WERI-Rb-1 (cell line): ENCODE measurements around the gene ZC3H14.

Source experiments
- DNase-seq: peaks from one replicate; pipeline ENCODE4 v3.0.0-alpha.2; 2020
- H3K27ac ChIP-seq: fragments of 250-450 bp; sonication (Bioruptor Pico); 2 replicates; pipeline ENCODE4 v1.5.1; 2020; ENCODE audit warnings: mild to moderate bottlenecking, moderate library complexity
- H3K27me3 ChIP-seq: fragments of 250-450 bp; sonication (Bioruptor Pico); 2 replicates; pipeline ENCODE4 v1.5.1; 2021; ENCODE audit warnings: mild to moderate bottlenecking, low read depth, moderate library complexity; ENCODE audit not compliant: insufficient read depth, severe bottlenecking
- H3K36me3 ChIP-seq: fragments of 250-450 bp; sonication (Bioruptor Pico); 2 replicates; pipeline ENCODE4 v1.5.1; 2020; ENCODE audit warnings: mild to moderate bottlenecking, moderate library complexity
- H3K4me3 ChIP-seq: 2 replicates; pipeline ENCODE4 v1.5.1; 2011; ENCODE audit warnings: low read depth, mild to moderate bottlenecking, control low read depth, low read length
- H3K9me3 ChIP-seq: fragments of 250-450 bp; sonication (Bioruptor Pico); 2 replicates; pipeline ENCODE4 v1.5.1; 2021; ENCODE audit warnings: mild to moderate bottlenecking, moderate library complexity; ENCODE audit not compliant: severe bottlenecking
- CTCF ChIP-seq: IDR thresholded peaks from 2 replicates; pipeline ENCODE4 v1.5.1; 2011; ENCODE audit warnings: low read depth, mild to moderate bottlenecking, control low read depth, inconsistent platforms, low read length

ZC3H14 gene

GRCh38 chr14:88613552-88614010, 50.7 kb downstream of the ZC3H14 start:
- no peak for DNase-seq
- Histone ChIP-seq H3K27me3 (no peaks in the 10 kb centered on the region), H3K27ac (no peak overlapping the region), H3K4me3 (no peak overlapping the region), H3K36me3 (peaks cover 91% of the 10 kb centered on the region), H3K9me3 (no peaks in the 10 kb centered on the region)
- TF ChIP-seq CTCF: no peak

- Histone ChIP-seq H3K27me3 (no peaks in the 10 kb centered on the region), H3K27ac (no peak overlapping the region), H3K9me3 (no peaks in the 10 kb centered on the region), H3K36me3 (peaks cover 91% of the 10 kb centered on the region), H3K4me3 (no peak overlapping the region)
- no peak for DNase-seq
- TF ChIP-seq CTCF: no peak
Measured at GRCh38 chr14:88614218-88614907, 51.5 kb downstream of the ZC3H14 start.

GRCh38 chr14:88616697-88617096, 53.9 kb downstream of the ZC3H14 start:
- Histone ChIP-seq H3K27me3 (no peaks in the 10 kb centered on the region), H3K4me3 (no peak overlapping the region), H3K36me3 (peaks cover 87% of the 10 kb centered on the region), H3K27ac (no peak overlapping the region), H3K9me3 (no peaks in the 10 kb centered on the region)
- TF ChIP-seq CTCF: no peak
- no peak for DNase-seq

- no peaks in the 10 kb centered on the region for H3K27me3 ChIP-seq
- no peak for DNase-seq
- H3K27ac ChIP-seq: no peak overlapping the region
- no peaks in the 10 kb centered on the region for H3K9me3 ChIP-seq
- no peak for TF ChIP-seq CTCF
- no peak overlapping the region for H3K4me3 ChIP-seq
- peaks cover 79% of the 10 kb centered on the region for H3K36me3 ChIP-seq
Measured at GRCh38 chr14:88617479-88617878, 54.6 kb downstream of the ZC3H14 start.

- TF ChIP-seq CTCF: no peak
- DNase-seq: no peak
- H3K9me3 ChIP-seq: no peaks in the 10 kb centered on the region
- no peak overlapping the region for H3K27ac ChIP-seq
- H3K36me3 ChIP-seq: peaks cover 74% of the 10 kb centered on the region
- H3K4me3 ChIP-seq: no peak overlapping the region
- no peaks in the 10 kb centered on the region for H3K27me3 ChIP-seq
Measured at GRCh38 chr14:88618476-88618875, 55.6 kb downstream of the ZC3H14 start.

- Histone ChIP-seq H3K4me3 (no peak overlapping the region), H3K27ac (no peak overlapping the region), H3K9me3 (no peaks in the 10 kb centered on the region), H3K36me3 (peaks cover 64% of the 10 kb centered on the region), H3K27me3 (no peaks in the 10 kb centered on the region)
- DNase-seq: no peak
- no peak for TF ChIP-seq CTCF
Measured at GRCh38 chr14:88621100-88621499, 58.3 kb downstream of the ZC3H14 start.
